ENCODE data around the gene DMAC2L. TPM values are rescaled to one million over a fixed set of nuclear protein-coding genes. Genes with fewer than 3 reads are reported as not detected.

Gene DMAC2L, protein sequence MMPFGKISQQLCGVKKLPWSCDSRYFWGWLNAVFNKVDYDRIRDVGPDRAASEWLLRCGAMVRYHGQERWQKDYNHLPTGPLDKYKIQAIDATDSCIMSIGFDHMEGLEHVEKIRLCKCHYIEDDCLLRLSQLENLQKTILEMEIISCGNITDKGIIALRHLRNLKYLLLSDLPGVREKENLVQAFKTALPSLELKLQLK
- total RNA-seq (2022; extraction: Qiagen RNA extraction; ENCODE audit: low read depth): 9.2 to 13.3 TPM (median 12.5 TPM) in 5 replicates

DNA sequence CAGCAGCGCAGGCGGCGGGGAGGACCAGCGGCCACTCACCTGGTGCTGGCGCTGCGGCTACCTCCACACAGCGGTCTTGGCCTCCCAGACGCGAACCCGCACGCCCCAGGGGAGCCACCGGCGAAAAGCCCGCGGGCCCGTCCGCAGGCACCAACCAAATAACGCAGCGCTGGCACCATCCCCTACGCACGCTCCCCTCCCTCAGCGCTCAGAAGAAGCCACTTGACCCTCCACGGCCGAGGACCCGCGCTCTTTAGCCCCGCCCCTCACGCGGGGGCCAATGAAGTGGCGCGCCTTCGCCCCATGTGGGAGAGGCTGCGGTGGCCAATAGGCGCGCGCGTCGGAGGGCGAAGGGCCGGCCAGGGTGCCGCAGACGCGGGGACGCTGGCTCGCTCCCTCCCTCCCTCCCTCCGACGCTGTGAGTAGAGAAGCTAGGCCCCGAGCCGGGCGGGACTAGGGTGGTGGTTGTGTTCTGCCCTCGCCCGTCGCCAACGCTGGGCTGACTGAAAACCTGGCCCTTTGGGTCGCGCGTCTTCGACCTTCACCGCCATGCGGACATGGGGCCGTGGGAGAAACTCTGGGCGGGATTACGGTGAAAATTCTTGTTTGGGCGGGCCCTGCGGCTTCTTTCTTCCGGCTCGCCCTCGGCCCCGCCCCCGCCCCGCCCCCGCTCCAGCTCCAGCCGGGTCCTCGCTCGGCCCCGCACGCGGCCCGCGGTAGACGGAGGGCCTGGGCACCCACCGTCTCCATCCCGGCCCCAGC, at the start of gene DMAC2L, which contains the start of gene L2HGDH:
TSS of gene DMAC2L (plus strand) at position 353 of the 762 bp plus-strand sequence. CDS start 9,164 bp downstream, outside the sequence.
TSS of gene L2HGDH (minus strand) at position 258 of the 762 bp plus-strand sequence. CDS start at position 179, 79 bp downstream.

Other genes with a start within 250 kb of the DMAC2L start
- gene VCPKMT, start 195.8 kb upstream of the DMAC2L start, total RNA-seq (2022; extraction: Qiagen RNA extraction; ENCODE audit: low read depth): 7.3 to 10.2 TPM (median 9.0 TPM) in 5 replicates
- 6.1 to 12.9 TPM (median 11.6 TPM) in 5 replicates for gene SOS2, start 80.7 kb upstream of the DMAC2L start, total RNA-seq (2022; extraction: Qiagen RNA extraction; ENCODE audit: low read depth)
- gene L2HGDH, start 95 bp upstream of the DMAC2L start, total RNA-seq (2022; extraction: Qiagen RNA extraction; ENCODE audit: low read depth): 8.3 to 11.4 TPM (median 10.4 TPM) in 5 replicates
- 3.0 to 13.9 TPM (median 11.8 TPM) in 5 replicates for gene CDKL1, start 84.6 kb downstream of the DMAC2L start, total RNA-seq (2022; extraction: Qiagen RNA extraction; ENCODE audit: low read depth)
- 28.1 to 46.1 TPM (median 36.6 TPM) in 5 replicates for gene MAP4K5, start 220.2 kb downstream of the DMAC2L start, total RNA-seq (2022; extraction: Qiagen RNA extraction; ENCODE audit: low read depth)
- gene ATL1, start 247.8 kb downstream of the DMAC2L start, total RNA-seq (2022; extraction: Qiagen RNA extraction; ENCODE audit: low read depth): 4.6 to 5.9 TPM (median 5.5 TPM) in 5 replicates